Psoas muscle (tissue), 8 donors: ENCODE data around the gene NLRP11. TPM values are rescaled to one million over a fixed set of nuclear protein-coding genes. Genes with fewer than 3 reads are reported as not detected.

Source experiments
- ATAC-seq, 4 donors: fragments of 200-7000 bp; cut with Tn5 transposase; one replicate each; pipeline ENCODE4 v1.9.1; 2020; ENCODE audit warnings: moderate library complexity in 3 of 4, mild to moderate bottlenecking in 2 of 4
- DNase-seq, 2 donors: peaks; one replicate each; pipeline ENCODE4 v3.0.0-alpha.2; 2020
- H3K27ac ChIP-seq: fragments of 200-600 bp; one replicate; pipeline ENCODE4 v1.8.0; 2022
- H3K27me3 ChIP-seq, 3 donors: fragments of 200-600 bp in 1 of 3; one replicate each; pipeline versions ENCODE4 v1.6.1 to v1.8.0; 2013 to 2022; ENCODE audit warnings: low read length in 2 of 3, mild to moderate bottlenecking in 2 of 3, moderate library complexity in 1 of 3; ENCODE audit not compliant: insufficient read depth in 3 of 3
- H3K36me3 ChIP-seq, 2 donors: fragments of 200-600 bp in 1 of 2; one replicate each; pipeline versions ENCODE4 v1.6.1 to v1.8.0; 2013 to 2022; ENCODE audit warnings: low read depth in 1 of 2, mild to moderate bottlenecking in 1 of 2, moderate library complexity in 1 of 2; ENCODE audit not compliant: insufficient read depth in 1 of 2
- H3K4me1 ChIP-seq: fragments of 200-600 bp; one replicate; pipeline ENCODE4 v1.8.0; 2022
- H3K4me3 ChIP-seq: fragments of 200-600 bp; one replicate; pipeline ENCODE4 v1.8.0; 2022; ENCODE audit warnings: mild to moderate bottlenecking
- H3K9me3 ChIP-seq: fragments of 200-600 bp; one replicate; pipeline ENCODE4 v1.8.0; 2022
- CTCF ChIP-seq: fragments of 200-600 bp; IDR thresholded peaks from one replicate; pipeline ENCODE4 v1.8.0; 2022; ENCODE audit warnings: antibody characterized with exemption
- WGBS, 3 donors: extraction: QIAGEN DNeasy Blood & Tissue Kit; methylation state at CpG; one replicate each; pipeline versions ENCODE4 v1.1.6 to v1.1.7; 2013; 5-methylcytosine and 5-hydroxymethylcytosine counted together
- intact Hi-C, 2 donors: fragments of 100-400 bp; cut with DNase I; formaldehyde crosslinking; loops; one replicate each; pipeline versions ENCODE4 v1.11.0 to v1.14.2; 2022
- long read RNA-seq, 2 donors: library from polyadenylated mRNA; unstranded; transcript quantifications; one replicate each; pipeline ENCODE4 v2.0.0, GENCODE V29; 2021
- polyA plus RNA-seq, 3 donors: library from polyadenylated mRNA; stranded (reverse); fragments of 200-250 nt; gene quantifications; one replicate each; pipeline ENCODE4 v1.2.3, GENCODE V29; 2013
- total RNA-seq, 4 donors: library from RNA; stranded (reverse); fragmentation: NEBNext Ultra II Directional in 2 of 4; extraction: Animal tissue kit (Norgen Biotek cat#: 25700) in 2 of 4; gene quantifications; one replicate each; pipeline versions ENCODE4 v1.2.1 to v1.2.4, GENCODE V29; 2021 to 2023
- donor health status: healthy with polysubstance abuse.
- donor health status: DM: no; HTN: no; CAD: no; lungs with moderate emphysema.
- donor health status: Bipolar disorder and iron deficiency.
- donor health status: healthy.
- donor health status: DM: yes; HTN: yes; CAD: no.
- donor health status: DM: no; HTN: no; CAD: no.
- donor health status: DM: no; HTN: no; CAD: no.
- donor health status: DM: yes; HTN: yes; CAD: no.

Gene NLRP11
- total RNA-seq, result not detected
- not detected for polyA plus RNA-seq
- long read RNA-seq, donor 1, result 0 reads
- long read RNA-seq, donor 2, result 0 reads

GRCh38 chr19:55831846-55832245 is at the start of gene NLRP11:
Gene NLRP11 (minus strand): TSS chr19:55831999. CDS start chr19:55818174, 13,825 bp downstream.
- no peak for TF ChIP-seq CTCF
- H3K27ac ChIP-seq, result no peak within 1 kb of the TSS
- H3K36me3 ChIP-seq, result no peaks in the 10 kb centered on the region
- WGBS, 3 donors, result 83 to 89% (median 84%) methylated on average over 10 of the region's 10 CpGs
- peaks cover 2% of the 10 kb centered on the region for H3K9me3 ChIP-seq
- intact Hi-C loops, result no loop called here
- no peak for ATAC-seq
- no peaks in the 10 kb centered on the region for H3K27me3 ChIP-seq
- H3K4me1 ChIP-seq, result no peaks in the 10 kb centered on the region
- DNase-seq, result no peak
- H3K4me3 ChIP-seq, result no peak within 1 kb of the TSS

- DNase-seq, result no peak
- Histone ChIP-seq H3K36me3 (no peaks in the 10 kb centered on the region), H3K27ac (no peak overlapping the region), H3K9me3 (no peaks in the 10 kb centered on the region), H3K27me3 (no peaks in the 10 kb centered on the region), H3K4me3 (no peak overlapping the region), H3K4me1 (no peaks in the 10 kb centered on the region)
- 49 to 65% (median 54%) methylated on average over 3 of the region's 3 CpGs for WGBS, 3 donors
- TF ChIP-seq CTCF, result no peak
- no peak for ATAC-seq
- intact Hi-C loops, result no loop called here
Observed at GRCh38 chr19:55877211-55877610, 45.4 kb upstream of the NLRP11 start.

GRCh38 chr19:55870736-55871135 is 38.9 kb upstream of the NLRP11 start:
- Histone ChIP-seq H3K27me3 (no peaks in the 10 kb centered on the region), H3K4me3 (no peak overlapping the region), H3K9me3 (no peaks in the 10 kb centered on the region), H3K36me3 (no peaks in the 10 kb centered on the region), H3K4me1 (no peaks in the 10 kb centered on the region), H3K27ac (no peak overlapping the region)
- DNase-seq (no peak), ATAC-seq (no peak)
- WGBS, 3 donors, result 80 to 83% (median 82%) methylated on average over 11 of the region's 11 CpGs
- TF ChIP-seq CTCF, result no peak
- intact Hi-C loops, result no loop called here

GRCh38 chr19:55867101-55867500 is 35.3 kb upstream of the NLRP11 start:
- intact Hi-C loops, result no loop called here
- 91 to 95% (median 92%) methylated on average over 7 of the region's 7 CpGs for WGBS, 3 donors
- TF ChIP-seq CTCF, result no peak
- ATAC-seq (no peak), DNase-seq (no peak)
- Histone ChIP-seq H3K27me3 (no peaks in the 10 kb centered on the region), H3K4me1 (no peaks in the 10 kb centered on the region), H3K9me3 (peaks cover 7% of the 10 kb centered on the region), H3K4me3 (no peak overlapping the region), H3K36me3 (no peaks in the 10 kb centered on the region), H3K27ac (no peak overlapping the region)

GRCh38 chr19:55866521-55866920 is 34.7 kb upstream of the NLRP11 start:
- peaks cover 7% of the 10 kb centered on the region for H3K9me3 ChIP-seq
- WGBS, 3 donors, result 47 to 51% (median 50%) methylated on average over 3 of the region's 3 CpGs
- no peaks in the 10 kb centered on the region for H3K4me1 ChIP-seq
- intact Hi-C loops, result no loop called here
- no peak for TF ChIP-seq CTCF
- H3K27ac ChIP-seq, result no peak overlapping the region
- H3K27me3 ChIP-seq, result no peaks in the 10 kb centered on the region
- no peaks in the 10 kb centered on the region for H3K36me3 ChIP-seq
- no peak overlapping the region for H3K4me3 ChIP-seq
- no peak for DNase-seq
- no peak for ATAC-seq
